Upper lobe of left lung (tissue), 6 donors: ENCODE data around the gene S100A4. TPM values are rescaled to one million over a fixed set of nuclear protein-coding genes. Genes with fewer than 3 reads are reported as not detected.

Source experiments
- ATAC-seq, 2 donors: fragments of 200-7000 bp; cut with Tn5 transposase; one replicate each; pipeline ENCODE4 v1.9.1; 2022; ENCODE audit warnings: mild to moderate bottlenecking in 2 of 2, moderate library complexity in 2 of 2; ENCODE audit not compliant: low FRiP score in 2 of 2
- DNase-seq, 2 donors: peaks; one replicate each; pipeline ENCODE4 v3.0.0-alpha.2; 2019 to 2020
- H3K27ac ChIP-seq, 4 donors: fragments of 200-600 bp; sonication (generic); one replicate each; pipeline ENCODE4 v1.5.1; 2016 to 2019
- H3K27me3 ChIP-seq, 4 donors: fragments of 200-600 bp; sonication (generic); one replicate each; pipeline ENCODE4 v1.5.1; 2017 to 2019
- H3K36me3 ChIP-seq, 4 donors: fragments of 200-600 bp; sonication (generic); one replicate each; pipeline ENCODE4 v1.5.1; 2016 to 2019
- H3K4me1 ChIP-seq, 4 donors: fragments of 200-600 bp; sonication (generic); one replicate each; pipeline ENCODE4 v1.5.1; 2018 to 2019
- H3K4me3 ChIP-seq, 4 donors: fragments of 200-600 bp; sonication (generic); one replicate each; pipeline ENCODE4 v1.5.1; 2017 to 2019; ENCODE audit warnings: mild to moderate bottlenecking in 2 of 4, moderate library complexity in 1 of 4
- H3K9me3 ChIP-seq, 4 donors: fragments of 200-600 bp; sonication (generic); one replicate each; pipeline ENCODE4 v1.5.1; 2018 to 2019
- CTCF ChIP-seq, 6 experiments: fragments of 450-650 bp in 4 of 6; fragments of 200-600 bp in 2 of 6; sonication (generic) in 2 of 6; IDR thresholded peaks; one replicate each; pipeline ENCODE4 v1.5.1; 2016 to 2019; ENCODE audit warnings: antibody characterized with exemption in 6 of 6
- EP300 ChIP-seq, 4 donors: sonication (generic); formaldehyde crosslinking; IDR thresholded peaks; one replicate each; pipeline ENCODE4 v1.5.1; 2017; ENCODE audit warnings: antibody characterized with exemption in 4 of 4, control low read depth in 2 of 4
- POLR2A ChIP-seq, 4 donors: fragments of 450-650 bp; IDR thresholded peaks; one replicate each; pipeline ENCODE4 v1.5.1; 2016 to 2017; ENCODE audit warnings: antibody characterized with exemption in 4 of 4, mild to moderate bottlenecking in 2 of 4
- POLR2AphosphoS5 ChIP-seq, 2 donors: sonication (generic); formaldehyde crosslinking; IDR thresholded peaks; one replicate each; pipeline ENCODE4 v1.5.1; 2017; ENCODE audit warnings: antibody characterized with exemption in 2 of 2
- WGBS, 2 donors: methylation state at CpG; one replicate each; pipeline ENCODE4 v1.1.5; 2017 to 2018; 5-methylcytosine and 5-hydroxymethylcytosine counted together
- total RNA-seq, 6 donors: library from RNA; depleted of rRNA in 4 of 6; stranded (reverse); fragments of >200 nt in 4 of 6; gene quantifications; one replicate each; pipeline versions ENCODE4 v1.1.0 to v1.2.1, GENCODE V29; 2016 to 2021
- donor health status: DM: no; HTN: no; CAD: no; lungs with moderate emphysema.
- donor health status: DM: no; HTN: yes; CAD: no; lungs with severe emphysema.

S100A4 gene
- total RNA-seq, 6 donors from 2014 or later: 234 to 983 (median 633) TPM

- DNase-seq (no peak), ATAC-seq (peak in 1 of 2 donors; percentile 34)
- H3K9me3 ChIP-seq: no peaks in the 10 kb centered on the region
- no peaks in the 10 kb centered on the region for H3K27me3 ChIP-seq
- peaks cover 39 to 52% (median 46%) of the 10 kb centered on the region in 4 donors for H3K4me1 ChIP-seq
- TF ChIP-seq CTCF (IDR thresholded peaks at IDR 0.05): no peak
- TF ChIP-seq POLR2A (IDR thresholded peaks at IDR 0.05): no peak
- TF ChIP-seq POLR2AphosphoS5 (IDR thresholded peaks at IDR 0.05): no peak
- TF ChIP-seq EP300 (IDR thresholded peaks at IDR 0.05): no peak
- 60 to 78% methylated on average over 7 of the region's 7 CpGs for WGBS, 2 donors
- H3K36me3 ChIP-seq: peaks cover 0 to 11% (median 8%) of the 10 kb centered on the region in 4 donors
- peak overlapping the region; percentile 71 to 91 (median 87) for H3K4me3 ChIP-seq
- peak overlapping the region; percentile 98 to 100 (median 99) for H3K27ac ChIP-seq
Observed at GRCh38 chr1:153534226-153534924, 11.2 kb downstream of the S100A4 start.

- peak in 1 of 2 donors; percentile 80 for DNase-seq
- H3K4me1 ChIP-seq: peaks cover 39 to 52% (median 46%) of the 10 kb centered on the region in 4 donors
Observed at GRCh38 chr1:153533689-153534201, 11.9 kb downstream of the S100A4 start.

GRCh38 chr1:153532769-153533599 lies 12.6 kb downstream of the S100A4 start:
- H3K36me3 ChIP-seq: peaks cover 0 to 14% (median 8%) of the 10 kb centered on the region in 4 donors
- 28 to 32% methylated on average over 32 to 34 of the region's 34 CpGs for WGBS, 2 donors
- TF ChIP-seq POLR2A (IDR thresholded peaks at IDR 0.05) (peak in 1 of 4 donors; percentile 37), CTCF (IDR thresholded peaks at IDR 0.05) (peak; percentile 90 to 96 (median 93)), EP300 (IDR thresholded peaks at IDR 0.05) (no peak), POLR2AphosphoS5 (IDR thresholded peaks at IDR 0.05) (peak; percentile 56 to 71)
- ATAC-seq: peak; percentile 75 to 79
- peak; percentile 91 to 95 for DNase-seq
- H3K4me3 ChIP-seq: peak overlapping the region; percentile 71 to 91 (median 87)
- H3K9me3 ChIP-seq: no peaks in the 10 kb centered on the region
- no peaks in the 10 kb centered on the region for H3K27me3 ChIP-seq
- peaks cover 39 to 52% (median 46%) of the 10 kb centered on the region in 4 donors for H3K4me1 ChIP-seq
- H3K27ac ChIP-seq: peak overlapping the region; percentile 98 to 100 (median 99)

More at GRCh38 chr1:153533689-153534201, 11.9 kb downstream of the S100A4 start:
- 32 to 36% methylated on average over 12 to 13 of the region's 13 CpGs for WGBS, 2 donors
- TF ChIP-seq POLR2A (IDR thresholded peaks at IDR 0.05) (peak in 2 of 4 donors; percentile 16 to 21), POLR2AphosphoS5 (IDR thresholded peaks at IDR 0.05) (peak; percentile 45 to 66), CTCF (IDR thresholded peaks at IDR 0.05) (no peak), EP300 (IDR thresholded peaks at IDR 0.05) (peak in 1 of 4 donors; percentile 65)
- Histone ChIP-seq H3K36me3 (peaks cover 0 to 11% (median 8%) of the 10 kb centered on the region in 4 donors), H3K9me3 (no peaks in the 10 kb centered on the region), H3K27ac (peak overlapping the region; percentile 98 to 100 (median 99)), H3K4me3 (peak overlapping the region; percentile 71 to 91 (median 87)), H3K27me3 (no peaks in the 10 kb centered on the region)
- ATAC-seq: peak; percentile 1 to 64

- ATAC-seq (no peak), DNase-seq (no peak)
- TF ChIP-seq CTCF (IDR thresholded peaks at IDR 0.05) (no peak), EP300 (IDR thresholded peaks at IDR 0.05) (no peak), POLR2AphosphoS5 (IDR thresholded peaks at IDR 0.05) (no peak), POLR2A (IDR thresholded peaks at IDR 0.05) (no peak)
- no peak overlapping the region for H3K4me3 ChIP-seq
- H3K9me3 ChIP-seq: no peaks in the 10 kb centered on the region
- peaks cover 0 to 16% (median 8%) of the 10 kb centered on the region in 4 donors for H3K36me3 ChIP-seq
- WGBS, 2 donors: 79 to 83% methylated on average over 2 of the region's 2 CpGs
- H3K27ac ChIP-seq: peak overlapping the region; percentile 98 to 100 (median 99)
- no peaks in the 10 kb centered on the region for H3K27me3 ChIP-seq
- H3K4me1 ChIP-seq: peaks cover 38 to 50% (median 45%) of the 10 kb centered on the region in 4 donors
Observed at GRCh38 chr1:153532181-153532580, 13.4 kb downstream of the S100A4 start.
